ENCODE results near the gene ITGB2.

GRCh38 chr21:44917446-44918106 lies 3.1 kb downstream of the ITGB2 start:
- TF ChIP-seq POLR2A (IDR thresholded peaks at IDR 0.05) (no peak), CTCF (IDR thresholded peaks at IDR 0.05) (no peak), POLR2AphosphoS5 (IDR thresholded peaks at IDR 0.05) (no peak)
